Neural cell (in vitro differentiated cells): Measurements from ENCODE around the gene EMC10.
A peak's percentile ranks its signal among the peaks of the same experiment; 100 is the strongest.

Source experiments
- CTCF ChIP-seq: fragments of 450-650 bp; IDR thresholded peaks from 2 replicates; pipeline ENCODE4 v1.5.1; 2014; ENCODE audit warnings: antibody characterized with exemption, mild to moderate bottlenecking, moderate library complexity; ENCODE audit not compliant: poor library complexity, severe bottlenecking
- EP300 ChIP-seq: fragments of 450-650 bp; conservative IDR thresholded peaks from 2 replicates; pipeline ENCODE4 v1.6.1; 2014; ENCODE audit warnings: antibody characterized with exemption, mild to moderate bottlenecking, moderate library complexity; ENCODE audit not compliant: poor library complexity, severe bottlenecking
- POLR2AphosphoS5 ChIP-seq: IDR thresholded peaks from 2 replicates; pipeline ENCODE4 v1.6.1; 2012
- RAD21 ChIP-seq: fragments of 450-650 bp; conservative IDR thresholded peaks from 2 replicates; pipeline ENCODE4 v1.6.1; 2014; ENCODE audit warnings: antibody characterized with exemption, mild to moderate bottlenecking, moderate library complexity

- TF ChIP-seq EP300 = no peak
- peak; percentile 51 for TF ChIP-seq RAD21
- peak; percentile 66 for TF ChIP-seq CTCF
- TF ChIP-seq POLR2AphosphoS5 = no peak
Measured at GRCh38 chr19:50461066-50461875, 15.0 kb upstream of the EMC10 start.
